ENCODE measurements around the gene COPE.

COPE gene

GRCh38 chr19:18940769-18941627 is 21.8 kb upstream of the COPE start, which contains the start of gene HOMER3:
TSS of gene HOMER3 (minus strand) at chr19:18941217. CDS start at chr19:18938982, 2,235 bp downstream.
- H3K4me3 ChIP-seq (replicated peaks; ENCODE audit: low read depth, low read length) = peak within 1 kb of the TSS; percentile 93
- peak; percentile 56 for DNase-seq (ENCODE audit: low read depth)
- TF ChIP-seq CTCF (IDR thresholded peaks at IDR 0.05; ENCODE audit: low read length, missing control alignments) = peak; percentile 14

- peak; percentile 33 for DNase-seq (ENCODE audit: low read depth)
- peak overlapping the region; percentile 93 for H3K4me3 ChIP-seq (replicated peaks; ENCODE audit: low read depth, low read length)
- TF ChIP-seq CTCF (IDR thresholded peaks at IDR 0.05; ENCODE audit: low read length, missing control alignments) = no peak
Observed at GRCh38 chr19:18939922-18940768, 21.0 kb upstream of the COPE start.

- peak overlapping the region; percentile 93 for H3K4me3 ChIP-seq (replicated peaks; ENCODE audit: low read depth, low read length)
- DNase-seq (ENCODE audit: low read depth) = no peak
- TF ChIP-seq CTCF (IDR thresholded peaks at IDR 0.05; ENCODE audit: low read length, missing control alignments) = no peak
Observed at GRCh38 chr19:18939163-18939562, 20.0 kb upstream of the COPE start.

- no peak for DNase-seq (ENCODE audit: low read depth)
- TF ChIP-seq CTCF (IDR thresholded peaks at IDR 0.05; ENCODE audit: low read length, missing control alignments) = no peak
- H3K4me3 ChIP-seq (replicated peaks; ENCODE audit: low read depth, low read length) = no peak overlapping the region
Observed at GRCh38 chr19:18933297-18933696, 14.1 kb upstream of the COPE start.

GRCh38 chr19:18932216-18932841 is 13.1 kb upstream of the COPE start:
- DNase-seq (ENCODE audit: low read depth) = peak; percentile 36
- TF ChIP-seq CTCF (IDR thresholded peaks at IDR 0.05; ENCODE audit: low read length, missing control alignments) = no peak
- no peak overlapping the region for H3K4me3 ChIP-seq (replicated peaks; ENCODE audit: low read depth, low read length)

GRCh38 chr19:18931316-18932162 is 12.4 kb upstream of the COPE start:
- TF ChIP-seq CTCF (IDR thresholded peaks at IDR 0.05; ENCODE audit: low read length, missing control alignments) = no peak
- no peak for DNase-seq (ENCODE audit: low read depth)
- no peak overlapping the region for H3K4me3 ChIP-seq (replicated peaks; ENCODE audit: low read depth, low read length)
